Activated T-helper 2 cell treated with anti-CD3 and anti-CD28 coated beads, Interferon-gamma antibody, Interleukin-2, Interleukin-4, amounts not matched to agents 10 μg/mL and 5 μg/mL and 100 μg/mL, durations not matched to agents 14 hours and 24 hours and 36 hours (primary cell): ENCODE results near the gene KCNE2. TPM values are rescaled to one million over a fixed set of nuclear protein-coding genes. Genes with fewer than 3 reads are reported as not detected.
"Not testable (repeated sequence)": the region's sequence is repeated elsewhere in the genome, so short reads cannot be mapped to it uniquely, and the experiment has no call there.

Experiments used
- DNase-seq: peaks from one replicate; pipeline ENCODE4 v3.0.0; 2021; ENCODE audit warnings: low spot score
- H3K27ac Mint-ChIP-seq: one replicate; pipeline ENCODE4 v1.8.0; 2021; ENCODE audit warnings: mixed read lengths
- H3K27me3 Mint-ChIP-seq: one replicate; pipeline ENCODE4 v1.8.0; 2021; ENCODE audit warnings: low read depth, mixed read lengths
- H3K36me3 Mint-ChIP-seq: one replicate; pipeline ENCODE4 v1.8.0; 2021; ENCODE audit warnings: low read depth, mixed read lengths
- H3K4me1 Mint-ChIP-seq: one replicate; pipeline ENCODE4 v1.8.0; 2021; ENCODE audit warnings: low read depth, mixed read lengths
- H3K4me3 Mint-ChIP-seq: one replicate; pipeline ENCODE4 v1.8.0; 2021; ENCODE audit warnings: low read depth, mild to moderate bottlenecking, moderate library complexity, mixed read lengths
- H3K9me3 Mint-ChIP-seq: one replicate; pipeline ENCODE4 v1.8.0; 2021; ENCODE audit warnings: mixed read lengths
- intact Hi-C: fragments of 100-400 bp; cut with micrococcal nuclease; formaldehyde crosslinking; loops from one replicate; pipeline ENCODE4 v1.15.1; 2023
- total RNA-seq: library from RNA; stranded (reverse); gene quantifications from 2 replicates; pipeline ENCODE4 v1.2.3, GENCODE V29; 2022

Gene KCNE2
- total RNA-seq, 1 donor from 2014 or later = not detected

- DNase-seq, H3K4me1 Mint-ChIP-seq, H3K9me3 Mint-ChIP-seq, H3K27me3 Mint-ChIP-seq, H3K4me3 Mint-ChIP-seq, H3K36me3 Mint-ChIP-seq, intact Hi-C loops, H3K27ac Mint-ChIP-seq: not testable (repeated sequence)
These were observed 20.1 kb downstream of the KCNE2 start for GRCh38 chr21:34383724-34384415.

GRCh38 chr21:34400522-34400921 lies 36.7 kb downstream of the KCNE2 start:
- intact Hi-C loops, H3K9me3 Mint-ChIP-seq, H3K4me3 Mint-ChIP-seq, H3K36me3 Mint-ChIP-seq, H3K27ac Mint-ChIP-seq, H3K27me3 Mint-ChIP-seq, H3K4me1 Mint-ChIP-seq, DNase-seq: not testable (repeated sequence)

- intact Hi-C loops, H3K27me3 Mint-ChIP-seq, DNase-seq, H3K27ac Mint-ChIP-seq, H3K4me1 Mint-ChIP-seq, H3K36me3 Mint-ChIP-seq, H3K4me3 Mint-ChIP-seq, H3K9me3 Mint-ChIP-seq: not testable (repeated sequence)
These were observed 40.9 kb downstream of the KCNE2 start for GRCh38 chr21:34404742-34405141.

- H3K27ac Mint-ChIP-seq, H3K4me1 Mint-ChIP-seq, DNase-seq, intact Hi-C loops, H3K27me3 Mint-ChIP-seq, H3K9me3 Mint-ChIP-seq, H3K4me3 Mint-ChIP-seq, H3K36me3 Mint-ChIP-seq: not testable (repeated sequence)
These were observed 41.9 kb downstream of the KCNE2 start for GRCh38 chr21:34405686-34406085.

GRCh38 chr21:34406102-34406501 lies 42.3 kb downstream of the KCNE2 start:
- H3K27me3 Mint-ChIP-seq, H3K27ac Mint-ChIP-seq, H3K9me3 Mint-ChIP-seq, intact Hi-C loops, DNase-seq, H3K4me3 Mint-ChIP-seq, H3K36me3 Mint-ChIP-seq, H3K4me1 Mint-ChIP-seq: not testable (repeated sequence)

- H3K4me3 Mint-ChIP-seq, DNase-seq, H3K27ac Mint-ChIP-seq, intact Hi-C loops, H3K9me3 Mint-ChIP-seq, H3K4me1 Mint-ChIP-seq, H3K36me3 Mint-ChIP-seq, H3K27me3 Mint-ChIP-seq: not testable (repeated sequence)
These were observed 42.9 kb downstream of the KCNE2 start for GRCh38 chr21:34406676-34407075.

- intact Hi-C loops, H3K36me3 Mint-ChIP-seq, H3K4me3 Mint-ChIP-seq, H3K9me3 Mint-ChIP-seq, H3K4me1 Mint-ChIP-seq, H3K27me3 Mint-ChIP-seq, DNase-seq, H3K27ac Mint-ChIP-seq: not testable (repeated sequence)
These were observed 43.5 kb downstream of the KCNE2 start for GRCh38 chr21:34407294-34407693.

GRCh38 chr21:34417448-34418077 lies 53.8 kb downstream of the KCNE2 start:
- H3K4me3 Mint-ChIP-seq, DNase-seq, H3K4me1 Mint-ChIP-seq, intact Hi-C loops, H3K27ac Mint-ChIP-seq, H3K36me3 Mint-ChIP-seq, H3K9me3 Mint-ChIP-seq, H3K27me3 Mint-ChIP-seq: not testable (repeated sequence)

Other genes starting within 250 kb of the KCNE2 start
- gene SMIM11, start 11.5 kb downstream of the KCNE2 start, total RNA-seq = 28.2 and 29.0 TPM in 2 replicates
- gene SMIM34, start 59.9 kb downstream of the KCNE2 start, total RNA-seq = not detected in 2 replicates
- 0.37 and 0.46 TPM in 2 replicates for gene KCNE1, start 148.2 kb downstream of the KCNE2 start, total RNA-seq